LNCAP (cell line): ENCODE results near the gene LMNTD2.

Source experiments
- CTCF ChIP-seq: fragments of 450-650 bp; IDR thresholded peaks from 2 replicates; pipeline ENCODE4 v1.5.1; 2017; ENCODE audit warnings: mild to moderate bottlenecking

LMNTD2 gene

DNA sequence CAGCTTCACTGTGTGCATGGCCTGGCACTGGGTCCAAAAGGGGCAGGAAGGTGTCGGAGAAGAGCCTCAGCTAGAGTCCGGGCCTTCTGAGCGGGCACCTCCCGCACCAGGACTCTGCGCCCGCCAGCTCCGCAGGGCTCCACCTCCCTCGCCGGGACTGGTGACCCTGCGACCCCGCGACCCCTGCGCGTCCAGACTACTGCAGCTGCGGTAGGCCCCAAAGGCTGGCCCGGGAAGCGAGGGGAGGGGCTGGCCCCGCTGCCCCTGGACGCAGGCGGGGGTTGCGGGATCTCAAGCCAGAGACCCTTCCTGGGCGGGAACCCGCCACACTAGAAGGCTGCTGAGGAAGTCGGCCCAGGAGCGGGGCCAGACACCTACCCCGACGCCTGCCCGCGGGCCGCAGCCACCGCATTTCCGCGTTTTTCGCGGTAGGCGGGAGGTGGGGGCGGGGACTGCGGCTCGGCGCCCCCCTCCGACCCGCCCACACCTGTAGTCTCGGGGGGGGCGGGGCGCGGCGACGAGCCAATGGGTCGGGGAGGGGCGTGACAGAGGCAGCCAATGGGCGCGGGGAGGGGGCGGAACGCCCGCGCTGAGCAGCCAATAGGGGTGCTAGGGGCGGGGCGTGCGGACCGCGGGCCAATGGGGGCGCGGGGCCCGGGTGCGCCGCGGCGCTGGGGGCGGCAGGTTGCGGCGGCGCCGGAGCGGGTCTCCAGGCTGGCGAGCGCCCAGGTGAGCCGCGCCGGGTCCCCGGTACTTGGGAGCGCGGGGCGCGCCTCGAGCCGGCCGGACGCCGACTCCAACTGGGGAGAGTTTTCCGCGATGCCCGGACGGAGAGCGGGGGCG, at the start of gene LMNTD2, which contains the start of gene RASSF7:
Gene LMNTD2 (minus strand): TSS at position 434 of the 843 bp plus-strand sequence. CDS start 22 bp downstream, at position 412.
Gene RASSF7 (plus strand): TSS at position 666 of the 843 bp plus-strand sequence. CDS start 799 bp downstream, outside the sequence.
- TF ChIP-seq CTCF = no peak

DNA sequence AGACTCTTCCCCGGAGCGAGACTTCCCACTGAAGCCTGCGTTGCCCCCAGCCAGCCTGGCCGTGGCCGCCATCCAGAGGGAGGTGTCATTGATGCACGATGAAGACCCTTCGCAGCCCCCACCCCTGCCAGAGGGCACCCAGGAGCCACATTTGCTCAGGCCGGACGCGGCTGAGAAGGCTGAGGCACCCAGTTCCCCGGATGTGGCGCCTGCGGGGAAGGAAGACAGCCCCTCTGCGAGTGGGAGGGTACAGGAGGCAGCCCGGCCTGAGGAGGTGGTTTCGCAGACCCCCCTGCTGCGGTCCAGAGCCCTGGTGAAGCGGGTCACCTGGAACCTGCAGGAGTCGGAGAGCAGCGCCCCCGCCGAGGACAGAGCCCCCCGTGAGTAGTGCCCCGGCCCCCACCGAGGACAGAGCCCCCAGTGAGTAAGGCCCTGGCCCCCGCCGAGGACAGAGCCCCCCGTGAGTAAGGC, 48.8 kb upstream of the LMNTD2 start:
- no peak for TF ChIP-seq CTCF

DNA sequence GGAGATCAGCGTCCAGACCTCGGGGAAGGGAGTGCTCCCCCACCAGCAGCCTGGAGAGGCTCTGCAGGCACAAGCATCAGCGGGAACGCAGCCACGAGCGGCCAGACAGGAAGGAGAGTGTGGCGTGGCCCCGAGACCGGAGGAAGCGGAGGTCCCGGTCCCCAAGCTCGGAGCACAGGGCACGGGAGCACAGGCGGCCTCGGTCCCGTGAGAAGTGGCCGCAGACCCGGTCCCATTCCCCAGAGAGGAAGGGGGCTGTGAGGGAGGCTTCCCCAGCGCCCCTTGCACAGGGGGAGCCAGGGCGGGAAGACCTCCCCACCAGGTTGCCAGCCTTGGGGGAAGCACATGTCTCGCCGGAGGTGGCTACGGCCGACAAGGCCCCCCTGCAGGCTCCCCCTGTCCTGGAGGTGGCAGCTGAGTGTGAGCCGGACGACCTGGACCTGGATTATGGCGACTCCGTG, 48.3 kb upstream of the LMNTD2 start:
- TF ChIP-seq CTCF = no peak

DNA sequence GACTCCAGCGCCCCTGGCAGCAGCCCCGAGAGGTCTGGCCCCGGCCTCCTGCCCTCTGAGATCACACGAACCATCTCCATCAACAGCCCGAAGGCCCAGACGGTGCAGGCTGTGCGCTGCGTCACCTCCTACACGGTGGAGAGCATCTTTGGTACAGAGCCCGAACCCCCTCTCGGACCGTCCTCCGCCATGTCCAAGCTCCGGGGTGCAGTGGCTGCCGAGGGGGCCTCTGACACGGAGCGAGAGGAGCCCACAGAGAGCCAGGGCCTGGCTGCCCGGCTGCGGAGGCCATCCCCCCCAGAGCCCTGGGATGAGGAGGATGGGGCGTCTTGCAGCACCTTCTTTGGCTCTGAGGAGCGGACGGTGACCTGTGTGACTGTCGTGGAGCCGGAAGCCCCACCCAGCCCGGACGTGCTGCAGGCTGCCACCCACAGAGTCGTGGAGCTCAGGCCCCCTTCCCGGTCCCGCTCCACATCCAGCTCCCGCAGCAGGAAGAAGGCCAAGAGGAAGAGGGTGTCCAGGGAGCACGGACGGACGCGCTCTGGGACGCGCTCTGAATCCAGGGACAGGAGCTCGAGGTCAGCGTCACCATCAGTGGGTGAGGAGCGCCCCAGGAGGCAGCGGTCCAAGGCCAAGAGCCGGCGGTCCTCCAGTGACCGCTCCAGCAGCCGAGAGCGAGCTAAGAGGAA, 47.6 kb upstream of the LMNTD2 start:
- TF ChIP-seq CTCF = no peak

GRCh38 chr11:607020-607780, 46.7 kb upstream of the LMNTD2 start:
- TF ChIP-seq CTCF = no peak

- no peak for TF ChIP-seq CTCF
These were observed 45.7 kb upstream of the LMNTD2 start for GRCh38 chr11:606245-606644.
